IMR-90 (cell line): ENCODE data around the gene RAD51B. TPM values are rescaled to one million over a fixed set of nuclear protein-coding genes. Genes with fewer than 3 reads are reported as not detected.

ENCODE experiments used
- ATAC-seq: fragments of 200-7000 bp; cut with Tn5 transposase; 2 replicates; pipeline ENCODE4 v1.9.1; 2020; ENCODE audit warnings: low read depth, mild to moderate bottlenecking, moderate library complexity
- BruUV-seq: library from RNA; stranded (reverse); fragments of 400-500 nt; replicated peaks from 2 replicates; lab custom pipeline; 2021; lab: Mats Ljungman, UMichigan
- CTCF ChIA-PET: fragments of 300-600 bp; formaldehyde crosslinking; extraction: SDS; loops from one replicate; lab custom pipeline; 2021; ENCODE audit warnings: antibody characterized with exemption; lab: Yijun Ruan, JAX
- POLR2A ChIA-PET: fragments of 300-600 bp; sonication (Branson Sonifier 250); formaldehyde crosslinking; loops from one replicate; lab custom pipeline; 2022; ENCODE audit warnings: antibody characterized with exemption; ENCODE audit not compliant: unreplicated experiment; lab: Charles Lee
- DNase-seq: peaks from one replicate; pipeline ENCODE4 v3.0.0; 2013
- H2AFZ ChIP-seq: replicated peaks from 2 replicates; pipeline ENCODE3; 2013; ENCODE audit warnings: low read length, mild to moderate bottlenecking; ENCODE audit not compliant: poor library complexity
- H2AK5ac ChIP-seq: 2 replicates; pipeline ENCODE4 v1.6.1; 2013; ENCODE audit warnings: low read depth, low read length, inconsistent platforms
- H2AK9ac ChIP-seq: replicated peaks from 2 replicates; pipeline ENCODE3; 2013; ENCODE audit warnings: mild to moderate bottlenecking, low read depth, low read length, moderate library complexity; ENCODE audit not compliant: poor library complexity
- H2BK120ac ChIP-seq: 2 replicates; pipeline ENCODE4 v1.6.1; 2013; ENCODE audit warnings: low read depth, low read length, inconsistent platforms
- H2BK15ac ChIP-seq: 3 replicates; pipeline ENCODE4 v1.6.1; 2013; ENCODE audit warnings: low read depth, low read length, inconsistent platforms
- H2BK20ac ChIP-seq: 2 replicates; pipeline ENCODE4 v1.6.1; 2013; ENCODE audit warnings: low read depth, mild to moderate bottlenecking, inconsistent platforms, low read length, moderate library complexity
- H2BK5ac ChIP-seq: 2 replicates; pipeline ENCODE4 v1.6.1; 2013; ENCODE audit warnings: mild to moderate bottlenecking, low read depth, low read length, inconsistent platforms; ENCODE audit not compliant: poor library complexity, severe bottlenecking
- H3K14ac ChIP-seq: replicated peaks from 2 replicates; pipeline ENCODE4 v1.6.1; 2013; ENCODE audit warnings: low read depth, low read length, inconsistent platforms
- H3K18ac ChIP-seq: 2 replicates; pipeline ENCODE4 v1.6.1; 2013; ENCODE audit warnings: low read depth, low read length, control low read depth
- H3K23ac ChIP-seq: 2 replicates; pipeline ENCODE4 v1.6.1; 2013; ENCODE audit warnings: low read depth, low read length, inconsistent platforms
- H3K27ac ChIP-seq: 2 replicates; pipeline ENCODE4 v1.5.1; 2013; ENCODE audit warnings: mild to moderate bottlenecking, control low read depth, low read length; ENCODE audit not compliant: insufficient read depth
- H3K27me3 ChIP-seq: 2 replicates; pipeline ENCODE4 v1.6.1; 2013; ENCODE audit warnings: low read length; ENCODE audit not compliant: control insufficient read depth, insufficient read depth
- H3K36me3 ChIP-seq: 2 replicates; pipeline ENCODE4 v1.6.1; 2013; ENCODE audit warnings: low read length, mixed read lengths; ENCODE audit not compliant: control insufficient read depth, insufficient read depth
- H3K4ac ChIP-seq: 2 replicates; pipeline ENCODE4 v1.6.1; 2013; ENCODE audit warnings: low read depth, low read length, inconsistent platforms
- H3K4me1 ChIP-seq: 2 replicates; pipeline ENCODE4 v1.6.1; 2013; ENCODE audit warnings: low read length, mixed read lengths; ENCODE audit not compliant: control insufficient read depth, insufficient read depth
- H3K4me2 ChIP-seq: 2 replicates; pipeline ENCODE4 v1.6.1; 2013; ENCODE audit warnings: low read depth, mild to moderate bottlenecking, control low read depth, low read length, moderate library complexity
- H3K4me3 ChIP-seq: 2 replicates; pipeline ENCODE4 v1.5.1; 2013; ENCODE audit warnings: low read depth, mild to moderate bottlenecking, control low read depth, low read length, moderate library complexity; ENCODE audit not compliant: insufficient read depth
- H3K56ac ChIP-seq: 2 replicates; pipeline ENCODE4 v1.6.1; 2013; ENCODE audit warnings: low read length, inconsistent platforms; ENCODE audit not compliant: insufficient read depth; ENCODE audit errors: extremely low read depth
- H3K79me1 ChIP-seq, 2 experiments: 2 replicates each; pipeline ENCODE4 v1.6.1; 2013; ENCODE audit warnings: low read length in 2 of 2, inconsistent platforms in 1 of 2, low read depth in 1 of 2
- H3K9ac ChIP-seq: 2 replicates; pipeline ENCODE4 v1.6.1; 2013; ENCODE audit warnings: low read depth, low read length, control low read depth
- H3K9me1 ChIP-seq: 2 replicates; pipeline ENCODE4 v1.6.1; 2013; ENCODE audit warnings: low read length, inconsistent platforms; ENCODE audit not compliant: insufficient read depth
- H3K9me3 ChIP-seq: 2 replicates; pipeline ENCODE4 v1.6.1; 2013; ENCODE audit warnings: low read length; ENCODE audit not compliant: control insufficient read depth, insufficient read depth
- H4K20me1 ChIP-seq: 2 replicates; pipeline ENCODE4 v1.6.1; 2013; ENCODE audit warnings: low read length, inconsistent platforms; ENCODE audit not compliant: insufficient read depth
- H4K5ac ChIP-seq: 2 replicates; pipeline ENCODE4 v1.6.1; 2013; ENCODE audit warnings: mild to moderate bottlenecking, low read depth, low read length, control low read depth
- H4K8ac ChIP-seq, 2 experiments: 2 replicates each; pipeline ENCODE4 v1.6.1; 2013; ENCODE audit warnings: low read depth in 2 of 2, low read length in 2 of 2, control low read depth in 1 of 2, inconsistent platforms in 1 of 2
- H4K91ac ChIP-seq: 2 replicates; pipeline ENCODE4 v1.6.1; 2013; ENCODE audit warnings: low read depth, low read length, inconsistent platforms; ENCODE audit not compliant: insufficient read depth
- BHLHE40 ChIP-seq: fragments of 150-350 bp; IDR thresholded peaks from 2 replicates; pipeline ENCODE4 v1.6.1; 2016; ENCODE audit warnings: mild to moderate bottlenecking, low read depth, low read length
- CEBPB ChIP-seq: IDR thresholded peaks from 2 replicates; pipeline ENCODE4 v1.6.1; 2012; ENCODE audit warnings: low read depth, low read length, improper control_type of control experiment
- CHD1 ChIP-seq: IDR thresholded peaks from 2 replicates; pipeline ENCODE4 v1.6.1; 2012; ENCODE audit warnings: low read depth, low read length, improper control_type of control experiment
- CTCF ChIP-seq: conservative IDR thresholded peaks from 2 replicates; pipeline ENCODE4 v1.5.1; 2012; ENCODE audit warnings: mild to moderate bottlenecking, low read depth, low read length, improper control_type of control experiment
- ELK1 ChIP-seq: fragments of 150-350 bp; IDR thresholded peaks from 2 replicates; pipeline ENCODE4 v1.6.1; 2016; ENCODE audit warnings: low read depth, mild to moderate bottlenecking, low read length, moderate library complexity, borderline replicate concordance
- FOS ChIP-seq: fragments of 150-350 bp; IDR thresholded peaks from 2 replicates; pipeline ENCODE4 v1.6.1; 2016; ENCODE audit warnings: low read depth, low read length
- MAFK ChIP-seq: IDR thresholded peaks from 2 replicates; pipeline ENCODE4 v1.6.1; 2012; ENCODE audit warnings: low read depth, low read length, improper control_type of control experiment
- MAZ ChIP-seq: IDR thresholded peaks from 2 replicates; pipeline ENCODE4 v1.6.1; 2012; ENCODE audit warnings: low read depth, mild to moderate bottlenecking, low read length, improper control_type of control experiment, moderate library complexity, borderline replicate concordance
- MXI1 ChIP-seq: IDR thresholded peaks from 2 replicates; pipeline ENCODE4 v1.6.1; 2012; ENCODE audit warnings: low read depth, mild to moderate bottlenecking, low read length, moderate library complexity, borderline replicate concordance
- NFE2L2 ChIP-seq: fragments of 150-350 bp; IDR thresholded peaks from 2 replicates; pipeline ENCODE4 v1.6.1; 2016; ENCODE audit warnings: low read depth, mild to moderate bottlenecking, low read length
- POLR2A ChIP-seq: IDR thresholded peaks from 2 replicates; pipeline ENCODE4 v1.6.1; 2012; ENCODE audit warnings: mild to moderate bottlenecking, low read depth, low read length
- RAD21 ChIP-seq: IDR thresholded peaks from 2 replicates; pipeline ENCODE4 v1.6.1; 2012; ENCODE audit warnings: low read length, improper control_type of control experiment
- RCOR1 ChIP-seq: IDR thresholded peaks from 2 replicates; pipeline ENCODE4 v1.6.1; 2012; ENCODE audit warnings: mild to moderate bottlenecking, low read length, improper control_type of control experiment; ENCODE audit not compliant: insufficient replicate concordance
- RFX5 ChIP-seq: IDR thresholded peaks from 2 replicates; pipeline ENCODE4 v1.8.0; 2012; ENCODE audit warnings: low read depth, mild to moderate bottlenecking, low read length, moderate library complexity
- SMC3 ChIP-seq: fragments of 150-350 bp; IDR thresholded peaks from 2 replicates; pipeline ENCODE4 v1.6.1; 2016; ENCODE audit warnings: low read depth, mild to moderate bottlenecking, antibody characterized with exemption, low read length, moderate library complexity
- USF2 ChIP-seq: fragments of 150-350 bp; IDR thresholded peaks from 2 replicates; pipeline ENCODE4 v1.6.1; 2017; ENCODE audit warnings: mild to moderate bottlenecking, antibody characterized with exemption, low read length, low read depth
- WGBS, 2 experiments: methylation state at CpG; one replicate each; pipeline versions ENCODE4 v1.1.5 to v1.1.7; 2013; ENCODE audit warnings: missing lambda C conversion rate in 2 of 2; ENCODE audit not compliant: insufficient read length in 1 of 2; ENCODE audit errors: extremely low coverage in 2 of 2; 5-methylcytosine and 5-hydroxymethylcytosine counted together
- dilution Hi-C: fragments of 300-500 bp; cut with HindIII; formaldehyde crosslinking; loops from one replicate; pipeline ENCODE4 v1.14.3; 2018; ENCODE audit warnings: low sequenced_read_pairs; ENCODE audit not compliant: unreplicated experiment
- in situ Hi-C: fragments of 300-500 bp; cut with MboI; formaldehyde crosslinking; loops from 3 replicates; pipeline ENCODE4 v1.14.3; 2019; ENCODE audit warnings: low sequenced_read_pairs, inconsistent platforms, mixed read lengths
- intact Hi-C: fragments of 100-400 bp; cut with micrococcal nuclease; formaldehyde crosslinking; loops from 2 replicates; pipeline ENCODE4 v1.10.0; 2022
- polyA plus RNA-seq, 3 experiments: library from polyadenylated mRNA; depleted of rRNA; stranded (reverse); fragments of >200 nt; gene quantifications; 2 replicates each; pipeline ENCODE4 v1.2.3, GENCODE V29; 2012; ENCODE audit warnings: low replicate concordance in 1 of 3
- total RNA-seq: library from RNA; depleted of rRNA; stranded (reverse); fragments of >200 nt; gene quantifications from 2 replicates; pipeline ENCODE4 v1.2.3, GENCODE V29; 2012

RAD51B gene
- total and polyA plus RNA-seq, 2 of the 4 experiments (the other 2 are of a cell fraction) = 5.1 to 18.8 TPM

- Histone ChIP-seq H3K27me3 (no peaks in the 10 kb centered on the region), H4K20me1 (no peaks in the 10 kb centered on the region), H3K9me1 (0 out of 2 replicates have a peak, but pooled peaks cover 3% of the 10 kb centered on the region), H2AFZ (peak overlapping the region; percentile 35), H2BK15ac (no peak overlapping the region), H3K9me3 (peaks cover 3% of the 10 kb centered on the region; the same call in 1 of the 2 replicates), H3K27ac (no peak overlapping the region), H3K9ac (no peak overlapping the region), H3K4me1 (peaks cover 2% of the 10 kb centered on the region; the same call in 1 of the 2 replicates), H3K36me3 (no peaks in the 10 kb centered on the region), H2BK20ac (no peak overlapping the region), H2AK9ac (peak overlapping the region; percentile 57), H3K56ac (no peak overlapping the region), H3K14ac (no peak overlapping the region), H4K8ac (no peak overlapping the region; a peak in 1 of 4 replicates), H3K23ac (peak overlapping the region; percentile 48; the same call in 1 of the 2 replicates), H4K91ac (no peak overlapping the region), H2BK5ac (no peak overlapping the region), H3K4ac (peak overlapping the region; percentile 29; the same call in 1 of the 2 replicates), H4K5ac (no peak overlapping the region), H3K4me3 (no peak overlapping the region), H2BK120ac (peak overlapping the region; percentile 11), H2AK5ac (peak overlapping the region; percentile 84), H3K79me1 (no peaks in the 10 kb centered on the region), H3K18ac (no peak overlapping the region), H3K4me2 (no peak overlapping the region)
- DNase-seq (no peak), ATAC-seq (no peak)
- in situ Hi-C loops (no loop called here), intact Hi-C loops (no loop called here), dilution Hi-C loops (no loop called here)
- WGBS, 2 experiments = 86% methylated on average over 1 of the region's 5 CpGs; no CpG with 5 or more reads in 1 of the 2 experiments
- CTCF ChIA-PET = no interaction called here
- no peak for TF ChIP-seq BHLHE40
- no peak for TF ChIP-seq RCOR1
- no peak for TF ChIP-seq RFX5
- TF ChIP-seq FOS = no peak
- TF ChIP-seq CEBPB = no peak
- TF ChIP-seq ELK1 = no peak
- TF ChIP-seq CHD1 = no peak
- TF ChIP-seq NFE2L2 = no peak
- no peak for TF ChIP-seq POLR2A
- no peak for TF ChIP-seq MXI1
- no peak for TF ChIP-seq MAZ
- TF ChIP-seq MAFK = no peak
- TF ChIP-seq SMC3 = no peak
- no peak for TF ChIP-seq RAD21
- no peak for TF ChIP-seq USF2
- TF ChIP-seq CTCF = no peak
- no TSS peak for BruUV-seq
- POLR2A ChIA-PET = no interaction called here
These were observed 255.9 kb downstream of the RAD51B start for GRCh38 chr14:68075382-68076029.
